NCI-H1436 (cell line): ENCODE data around the gene PDE1C.
"Not testable (repeated sequence)": the region's sequence is repeated elsewhere in the genome, so short reads cannot be mapped to it uniquely, and the experiment has no call there.

Source experiments
- DNase-seq: peaks from one replicate; lab custom pipeline; 2025; lab: John Stamatoyannopoulos, UW

Gene PDE1C

DNA sequence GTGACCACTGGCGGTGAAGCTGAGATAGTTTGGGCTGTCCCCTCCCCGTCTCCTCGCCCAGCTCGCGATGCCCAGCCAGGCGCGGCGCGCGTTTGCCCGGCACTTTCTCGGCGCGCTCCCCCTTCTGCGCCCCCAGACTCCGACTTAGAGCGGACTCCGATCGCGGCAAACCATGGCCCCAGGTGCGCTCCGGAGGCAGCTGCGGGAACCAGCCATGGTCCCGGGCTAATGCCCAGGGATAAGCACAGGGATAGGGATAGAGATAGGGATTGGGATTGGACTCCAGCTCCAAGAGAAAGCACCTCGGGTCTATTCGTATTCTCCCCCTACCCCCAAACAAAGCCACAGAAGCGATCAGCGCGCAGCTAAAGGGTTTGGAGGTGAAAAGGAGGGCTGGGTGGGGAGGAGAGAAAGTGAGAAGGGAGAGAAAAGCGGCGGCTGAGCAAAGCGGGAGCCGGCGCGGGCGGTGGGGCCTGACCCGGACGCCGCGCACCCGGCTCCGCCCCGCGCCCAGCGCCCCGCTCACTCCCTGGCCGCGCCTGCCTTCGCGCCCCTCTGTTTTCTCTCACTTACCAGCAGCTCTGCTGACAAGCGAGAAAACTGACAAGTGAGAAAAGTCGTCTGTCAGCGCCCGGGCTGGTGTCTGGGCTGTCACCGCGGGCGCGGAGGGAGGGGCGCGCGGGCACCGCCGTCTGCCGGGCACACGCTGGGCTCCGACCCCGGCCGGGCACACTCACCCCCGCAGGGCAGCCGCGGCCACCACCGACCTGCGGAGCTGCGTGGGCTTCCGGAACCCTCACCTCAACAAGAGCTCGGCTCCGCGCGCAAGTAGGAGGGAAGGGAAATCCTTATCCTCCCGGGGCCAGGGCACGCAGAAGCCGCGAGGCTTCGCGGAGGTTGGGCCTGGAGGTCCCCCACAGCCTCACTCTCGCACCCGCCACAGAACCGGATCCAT lies at the start of gene PDE1C:
TSS of gene PDE1C (minus strand) at position 2 of the 955 bp plus-strand sequence.
- DNase-seq = no peak

DNA sequence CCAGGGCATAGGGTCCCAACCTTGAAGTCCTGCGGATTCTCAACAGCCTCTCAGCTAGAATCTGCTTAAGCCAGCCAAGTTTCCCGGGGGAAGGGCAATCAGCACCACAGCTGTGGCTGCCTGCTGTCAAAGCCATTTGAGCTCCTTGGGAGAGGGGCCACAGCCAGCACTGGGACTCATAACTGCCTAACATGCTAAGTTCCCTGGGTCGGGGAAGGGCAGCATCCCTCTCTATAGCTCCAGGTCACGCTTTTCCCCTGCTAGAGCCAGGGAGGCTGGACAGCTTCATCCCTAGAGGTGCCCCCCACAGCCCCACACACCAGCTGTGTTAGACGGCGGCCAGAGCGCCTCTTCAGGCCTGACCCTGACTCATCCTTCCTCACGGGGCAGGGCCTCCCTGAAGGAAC lies 49.6 kb upstream of the PDE1C start:
- no peak for DNase-seq

DNA sequence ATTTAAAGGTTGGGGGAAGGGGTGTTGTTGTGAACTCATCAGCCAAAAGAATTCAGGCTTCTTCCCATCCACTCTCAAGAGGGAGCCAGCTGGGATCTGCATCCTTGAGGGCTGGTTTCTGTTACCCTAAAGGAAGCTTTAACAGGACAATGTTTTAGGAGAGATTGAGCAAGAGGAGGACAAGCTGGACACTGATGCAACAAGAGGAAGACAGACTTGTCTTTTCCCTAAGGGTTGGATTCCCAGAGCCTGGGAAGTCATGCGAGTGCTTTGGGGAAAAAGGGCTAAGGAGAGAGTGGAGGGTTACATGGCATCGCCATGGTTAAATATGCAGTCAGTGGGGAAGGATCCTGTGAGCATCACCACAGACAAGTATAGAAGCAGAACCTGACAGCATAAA lies 47.6 kb upstream of the PDE1C start:
- DNase-seq = no peak

DNA sequence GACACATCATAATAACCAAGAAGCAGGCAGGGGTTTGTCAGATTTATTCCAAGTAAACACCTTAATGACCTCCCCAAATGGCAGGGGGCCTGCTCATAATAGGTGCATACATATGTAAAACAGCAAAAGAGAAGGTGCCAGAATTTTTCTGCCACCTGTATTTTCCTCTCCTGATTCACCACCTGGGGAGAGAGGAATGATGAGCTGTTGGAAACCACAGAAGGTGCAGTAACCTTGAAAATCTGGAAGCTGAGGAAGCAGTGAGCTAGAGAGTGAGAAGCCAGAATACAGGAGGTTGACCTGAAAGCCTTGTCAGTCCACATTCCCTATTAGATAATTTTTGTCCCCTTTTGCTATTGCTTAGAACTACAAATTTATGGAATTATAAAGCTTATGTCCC lies 46.2 kb upstream of the PDE1C start:
- DNase-seq = no peak

DNA sequence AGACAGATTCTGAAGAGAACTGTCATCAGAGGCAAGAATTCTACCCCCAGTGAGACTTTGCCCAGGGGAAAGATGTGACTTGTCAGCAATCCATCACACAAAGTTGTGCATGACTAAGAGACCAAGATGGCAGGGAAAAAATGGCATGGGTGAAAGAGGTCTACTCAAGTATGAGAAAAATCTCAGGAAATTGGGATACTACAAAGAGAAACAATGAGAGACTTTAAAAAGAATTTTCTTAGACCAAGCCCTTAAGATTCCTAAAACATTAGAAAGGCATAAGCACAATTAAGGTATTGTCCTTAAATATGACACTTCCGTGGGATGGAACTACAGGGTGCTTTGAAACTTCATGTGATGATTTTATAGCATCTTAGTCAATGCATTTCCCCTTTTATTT lies 45.6 kb upstream of the PDE1C start:
- no peak for DNase-seq

GRCh38 chr7:32108651-32109050 lies 38.4 kb upstream of the PDE1C start:
- DNase-seq = no peak

DNA sequence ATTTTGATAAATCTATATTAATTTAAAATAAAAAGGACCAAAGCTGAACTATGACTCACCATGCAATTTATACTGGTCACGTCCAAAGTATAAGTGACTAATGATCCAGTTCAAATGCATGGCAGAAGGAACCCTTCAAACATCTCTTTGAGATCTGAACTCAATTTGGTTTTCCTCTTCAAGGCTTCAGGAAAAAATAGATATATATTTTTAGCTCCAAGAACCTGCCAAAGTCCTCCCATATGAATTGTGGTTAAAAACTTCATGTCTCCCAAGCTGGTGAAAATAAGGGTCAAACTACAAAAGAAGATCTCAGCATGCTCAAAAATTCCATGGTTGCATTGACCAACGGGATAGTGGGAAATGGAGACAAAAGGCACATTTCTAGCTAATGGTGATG lies 34.6 kb upstream of the PDE1C start:
- DNase-seq = no peak

GRCh38 chr7:32103361-32103760 lies 33.2 kb upstream of the PDE1C start:
- no peak for DNase-seq

- no peak for DNase-seq
Observed at GRCh38 chr7:32102432-32102873, 32.2 kb upstream of the PDE1C start.

- DNase-seq = no peak
Observed at GRCh38 chr7:32100407-32100907, 30.2 kb upstream of the PDE1C start.

DNA sequence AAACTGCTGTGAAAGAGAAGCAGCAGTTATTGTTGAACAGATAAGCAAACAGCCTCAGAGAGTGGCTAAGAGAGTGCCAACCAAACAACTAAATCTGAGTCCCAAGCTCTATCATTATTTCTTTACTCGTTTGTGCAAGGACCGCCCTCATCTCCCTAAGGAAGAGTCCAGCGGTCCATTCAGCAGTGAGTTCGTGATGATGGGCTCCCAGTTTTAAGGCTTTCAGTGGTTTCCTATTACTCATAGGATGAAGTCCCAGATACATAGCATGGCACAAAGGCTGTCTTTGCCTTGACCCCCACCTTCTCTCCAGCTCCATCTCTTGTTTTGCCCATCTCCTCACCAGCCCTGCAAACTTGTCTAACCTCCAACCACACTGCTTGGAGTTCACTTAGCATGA lies 24.3 kb upstream of the PDE1C start:
- DNase-seq = no peak

DNA sequence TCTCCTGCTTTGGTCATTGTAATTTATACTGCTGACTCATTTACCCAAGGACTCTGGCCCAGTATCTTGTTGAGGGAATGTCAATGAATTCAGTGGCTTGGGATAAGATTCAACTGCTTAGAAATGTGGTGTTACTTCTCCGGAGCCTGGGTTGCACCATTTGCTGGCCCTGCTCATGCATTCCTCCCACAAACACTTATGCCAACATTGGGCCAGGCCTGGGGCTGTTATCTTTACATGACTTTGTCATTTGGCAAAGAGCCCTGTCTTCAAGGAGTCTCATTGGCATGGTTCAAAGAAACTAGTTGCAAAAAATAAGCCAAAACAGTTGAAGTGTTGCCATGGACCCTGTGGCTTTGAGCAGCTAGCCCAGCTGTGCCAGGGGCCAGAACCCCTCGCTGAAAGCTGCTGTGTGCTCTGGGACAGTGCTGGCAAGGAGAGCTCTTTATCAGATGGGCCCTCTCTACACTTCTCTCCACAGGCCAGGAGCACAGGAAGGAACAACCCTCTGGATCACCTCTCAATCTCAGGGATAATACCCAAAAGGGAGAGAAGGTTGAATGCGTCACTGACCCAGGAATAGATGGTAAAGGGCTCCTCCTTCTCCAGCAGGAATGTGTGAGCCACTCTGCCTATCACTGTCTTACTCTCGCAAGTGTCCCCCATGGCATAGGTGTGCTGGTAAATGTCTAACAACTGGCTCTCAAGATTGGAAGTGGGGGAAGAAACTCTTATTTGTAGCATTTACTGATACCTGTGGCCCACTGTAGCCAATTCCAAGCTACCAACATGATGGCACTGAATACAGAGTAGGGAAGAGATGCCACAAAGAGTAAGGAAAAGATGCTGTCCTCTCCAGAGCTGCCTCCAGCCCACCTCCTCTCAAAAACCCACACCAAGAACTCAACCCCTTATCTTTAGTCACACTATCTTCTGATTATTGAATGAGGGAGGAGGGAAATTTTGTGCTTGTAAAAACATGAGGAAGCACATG lies 23.5 kb upstream of the PDE1C start:
- DNase-seq = no peak

DNA sequence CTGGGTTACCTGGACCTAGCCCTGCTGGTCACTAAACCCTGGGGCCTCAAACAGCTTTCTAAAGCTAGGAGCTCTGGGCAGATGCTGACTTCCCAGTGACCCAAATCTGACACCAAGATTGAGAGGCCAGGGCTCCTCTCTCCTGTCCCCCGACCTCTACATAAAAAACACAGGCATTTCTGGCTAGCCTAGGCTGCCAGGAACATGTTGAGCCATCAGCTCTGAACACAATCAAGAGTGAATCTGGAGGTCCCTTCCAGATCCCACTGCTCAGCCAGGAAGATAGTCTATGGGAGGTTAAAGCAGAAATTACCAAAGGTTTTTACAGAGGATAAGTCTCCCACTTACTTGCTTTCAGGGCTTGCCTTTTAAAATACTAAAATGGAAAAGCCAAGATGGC lies 22.1 kb upstream of the PDE1C start:
- no peak for DNase-seq

- DNase-seq = no peak
Observed at GRCh38 chr7:32091608-32092210, 21.5 kb upstream of the PDE1C start.

- DNase-seq = no peak
Observed at GRCh38 chr7:32089678-32090077, 19.5 kb upstream of the PDE1C start.

GRCh38 chr7:32089256-32089655 lies 19.0 kb upstream of the PDE1C start:
- DNase-seq = no peak

- no peak for DNase-seq
Observed at GRCh38 chr7:32088451-32088881, 18.3 kb upstream of the PDE1C start.

GRCh38 chr7:32079510-32079909 lies 9.3 kb upstream of the PDE1C start:
- DNase-seq = no peak

DNA sequence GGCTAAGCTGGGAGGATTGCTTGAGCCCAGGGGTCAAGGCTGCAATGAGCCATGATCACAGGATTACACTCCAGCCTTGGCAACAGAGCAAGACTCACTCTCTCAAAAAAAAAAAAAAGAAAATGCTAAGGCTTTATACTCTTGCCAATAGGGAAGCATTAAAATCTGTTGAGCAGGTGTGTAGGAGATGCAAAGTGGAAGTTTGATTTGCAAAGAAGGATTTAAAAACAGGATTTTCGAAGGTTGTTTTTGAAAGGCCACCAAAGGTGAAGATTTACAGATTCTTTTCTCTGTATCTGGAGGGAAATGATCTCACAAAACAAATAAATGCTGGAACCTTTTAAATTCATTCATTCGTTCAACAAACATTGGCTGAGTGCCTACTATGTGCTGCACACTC lies 8.6 kb upstream of the PDE1C start:
- no peak for DNase-seq

GRCh38 chr7:32077806-32078205 lies 7.6 kb upstream of the PDE1C start:
- no peak for DNase-seq

- not testable (repeated sequence) for DNase-seq
Observed at GRCh38 chr7:32076802-32077201, 6.6 kb upstream of the PDE1C start.

DNA sequence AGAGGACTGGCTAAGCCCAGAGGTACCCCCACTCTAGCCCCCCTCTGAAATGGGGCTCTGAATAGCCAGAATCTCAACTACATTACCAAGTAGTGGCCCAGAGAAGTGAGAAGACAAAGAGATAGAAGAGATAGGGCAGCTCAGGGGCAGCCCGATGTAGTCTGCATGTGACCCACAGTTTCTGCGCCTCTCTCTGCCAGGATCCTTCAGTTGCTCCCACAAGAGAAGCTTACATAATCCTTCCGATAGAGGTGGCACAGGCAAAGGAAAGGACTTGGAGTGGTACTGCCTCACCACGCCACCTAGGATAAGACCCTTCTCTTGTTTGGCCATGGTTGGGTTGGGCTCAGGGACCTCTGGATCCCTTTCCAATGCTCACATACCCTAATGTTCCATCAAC lies 5.4 kb upstream of the PDE1C start:
- no peak for DNase-seq
